SK-N-SH treated with all-trans-retinoic acid at 6 μM for 48 hours (cell line): Measurements from ENCODE around the gene TMEM100.

Source experiments
- GLIS3 ChIP-seq: fragments of 250-450 bp; sonication (Bioruptor Pico); IDR thresholded peaks from 2 replicates; pipeline ENCODE4 v1.5.0; 2020; ENCODE audit warnings: mild to moderate bottlenecking, moderate library complexity
- ISL1 ChIP-seq: fragments of 250-450 bp; sonication (Bioruptor Pico); IDR thresholded peaks from 2 replicates; pipeline ENCODE4 v2.1.2; 2022; ENCODE audit warnings: mild to moderate bottlenecking, moderate library complexity
- ZFP3 ChIP-seq: fragments of 250-450 bp; sonication (Bioruptor Pico); IDR thresholded peaks from 2 replicates; pipeline ENCODE4 v1.5.0; 2020; ENCODE audit warnings: mild to moderate bottlenecking, moderate library complexity
- TF ChIP-seq, protein P1 (sequence below): fragments of 250-450 bp; sonication (Bioruptor Pico); IDR thresholded peaks from 2 replicates; pipeline ENCODE4 v1.5.0; 2020; ENCODE audit warnings: mild to moderate bottlenecking, moderate library complexity

DNA sequence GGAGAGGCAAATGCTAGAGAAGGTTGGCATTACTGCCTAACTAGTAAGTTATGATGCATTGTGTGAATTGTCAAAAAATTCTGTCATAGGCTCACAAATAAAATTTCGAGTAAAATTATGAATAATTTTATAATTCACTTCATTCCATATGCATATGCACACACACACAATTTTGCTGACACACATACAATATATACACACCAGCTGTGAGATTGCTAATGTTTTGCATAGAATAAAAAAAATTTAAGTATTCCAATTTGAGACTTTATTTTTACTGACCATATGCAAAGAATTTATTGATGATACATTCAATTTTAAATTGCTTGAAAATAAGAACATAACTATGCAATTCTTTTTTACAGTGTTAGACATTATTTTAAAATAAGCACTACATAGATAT lies 6.8 kb upstream of the TMEM100 start:
- TF ChIP-seq GLIS3: no peak
- TF ChIP-seq ISL1 (CRISPR knock-in tag): no peak
- TF ChIP-seq ZFP3 (CRISPR knock-in tag): no peak
- TF ChIP-seq, protein P1, sequence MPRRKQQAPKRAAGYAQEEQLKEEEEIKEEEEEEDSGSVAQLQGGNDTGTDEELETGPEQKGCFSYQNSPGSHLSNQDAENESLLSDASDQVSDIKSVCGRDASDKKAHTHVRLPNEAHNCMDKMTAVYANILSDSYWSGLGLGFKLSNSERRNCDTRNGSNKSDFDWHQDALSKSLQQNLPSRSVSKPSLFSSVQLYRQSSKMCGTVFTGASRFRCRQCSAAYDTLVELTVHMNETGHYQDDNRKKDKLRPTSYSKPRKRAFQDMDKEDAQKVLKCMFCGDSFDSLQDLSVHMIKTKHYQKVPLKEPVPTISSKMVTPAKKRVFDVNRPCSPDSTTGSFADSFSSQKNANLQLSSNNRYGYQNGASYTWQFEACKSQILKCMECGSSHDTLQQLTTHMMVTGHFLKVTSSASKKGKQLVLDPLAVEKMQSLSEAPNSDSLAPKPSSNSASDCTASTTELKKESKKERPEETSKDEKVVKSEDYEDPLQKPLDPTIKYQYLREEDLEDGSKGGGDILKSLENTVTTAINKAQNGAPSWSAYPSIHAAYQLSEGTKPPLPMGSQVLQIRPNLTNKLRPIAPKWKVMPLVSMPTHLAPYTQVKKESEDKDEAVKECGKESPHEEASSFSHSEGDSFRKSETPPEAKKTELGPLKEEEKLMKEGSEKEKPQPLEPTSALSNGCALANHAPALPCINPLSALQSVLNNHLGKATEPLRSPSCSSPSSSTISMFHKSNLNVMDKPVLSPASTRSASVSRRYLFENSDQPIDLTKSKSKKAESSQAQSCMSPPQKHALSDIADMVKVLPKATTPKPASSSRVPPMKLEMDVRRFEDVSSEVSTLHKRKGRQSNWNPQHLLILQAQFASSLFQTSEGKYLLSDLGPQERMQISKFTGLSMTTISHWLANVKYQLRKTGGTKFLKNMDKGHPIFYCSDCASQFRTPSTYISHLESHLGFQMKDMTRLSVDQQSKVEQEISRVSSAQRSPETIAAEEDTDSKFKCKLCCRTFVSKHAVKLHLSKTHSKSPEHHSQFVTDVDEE (CRISPR knock-in tag): no peak
